Pancreas (tissue), 10 donors: ENCODE results near the gene POLA1. TPM values are rescaled to one million over a fixed set of nuclear protein-coding genes. Genes with fewer than 3 reads are reported as not detected.
A peak's percentile ranks its signal among the peaks of the same experiment; 100 is the strongest.

Source experiments
- ATAC-seq, 4 donors: fragments of 200-7000 bp; cut with Tn5 transposase; one replicate each; pipeline versions ENCODE4 v1.8.0 to v1.9.1; 2020; ENCODE audit warnings: mild to moderate bottlenecking in 4 of 4, moderate library complexity in 4 of 4
- DNase-seq, 6 donors: peaks; one replicate each; pipeline ENCODE4 v3.0.0-alpha.2; 2020
- FAIRE-seq: peaks from 2 replicates; lab custom pipeline; 2012; peaks lifted over from hg19 to GRCh38; lab: Jason Lieb, UNC
- H3K27ac ChIP-seq, 4 donors: fragments of 200-600 bp; sonication (generic); 1 replicate in 3 of 4; 2 replicates in 1 of 4; pipeline versions ENCODE4 v1.5.0 to v1.8.0; 2020
- H3K27me3 ChIP-seq, 4 donors: fragments of 200-600 bp; one replicate each; pipeline ENCODE4 v1.8.0; 2021
- H3K36me3 ChIP-seq, 3 donors: fragments of 200-600 bp; sonication (generic) in 1 of 3; one replicate each; pipeline versions ENCODE4 v1.5.0 to v1.8.0; 2020 to 2021
- H3K4me1 ChIP-seq, 3 donors: fragments of 200-600 bp; one replicate each; pipeline ENCODE4 v1.8.0; 2021
- H3K4me3 ChIP-seq, 4 donors: fragments of 200-600 bp; sonication (generic) in 2 of 4; one replicate each; pipeline versions ENCODE4 v1.5.0 to v1.8.0; 2020 to 2021
- H3K9me3 ChIP-seq, 4 donors: fragments of 200-600 bp; one replicate each; pipeline ENCODE4 v1.8.0; 2021
- WGBS, 2 donors: extraction: QIAGEN DNeasy Blood & Tissue Kit; methylation state at CpG; one replicate each; pipeline ENCODE4 v1.1.7; 2013; 5-methylcytosine and 5-hydroxymethylcytosine counted together
- intact Hi-C, 3 donors: fragments of 100-400 bp; cut with DNase I; formaldehyde crosslinking; loops; one replicate each; pipeline versions ENCODE4 v1.11.1 to v1.14.2; 2022
- polyA plus RNA-seq, 2 donors: library from polyadenylated mRNA; stranded (reverse); fragments of 200-250 nt; gene quantifications; one replicate each; pipeline ENCODE4 v1.2.3, GENCODE V29; 2013
- total RNA-seq, 6 donors: library from RNA; stranded (reverse); fragmentation: NEBNext Ultra II Directional in 4 of 6; extraction: Animal tissue kit (Norgen Biotek cat#: 25700) in 4 of 6; gene quantifications; one replicate each; pipeline versions ENCODE4 v1.2.1 to v1.2.4, GENCODE V29; 2021 to 2023
- TF ChIP-seq, protein P1 (sequence below), 4 donors: fragments of 200-600 bp; sonication (generic) in 3 of 4; IDR thresholded peaks; one replicate each; pipeline versions ENCODE4 v1.5.0 to v1.8.0; 2021; ENCODE audit warnings: antibody characterized with exemption in 4 of 4
- donor health status: healthy with polysubstance abuse.
- donor health status: DM: no; HTN: no; CAD: no; lungs with moderate emphysema.
- donor health status: DM: no; HTN: no; CAD: no.
- donor health status: control.
- donor health status: control.
- donor health status: Bipolar disorder and iron deficiency.
- donor health status: DM: yes; HTN: yes; CAD: no.
- donor health status: DM: no; HTN: no; CAD: no.
- donor health status: DM: no; HTN: no; CAD: no.
- donor health status: DM: yes; HTN: yes; CAD: no.

Gene POLA1
- total and polyA plus RNA-seq, 8 donors = 1.4 to 6.1 (median 4.4) TPM

DNA sequence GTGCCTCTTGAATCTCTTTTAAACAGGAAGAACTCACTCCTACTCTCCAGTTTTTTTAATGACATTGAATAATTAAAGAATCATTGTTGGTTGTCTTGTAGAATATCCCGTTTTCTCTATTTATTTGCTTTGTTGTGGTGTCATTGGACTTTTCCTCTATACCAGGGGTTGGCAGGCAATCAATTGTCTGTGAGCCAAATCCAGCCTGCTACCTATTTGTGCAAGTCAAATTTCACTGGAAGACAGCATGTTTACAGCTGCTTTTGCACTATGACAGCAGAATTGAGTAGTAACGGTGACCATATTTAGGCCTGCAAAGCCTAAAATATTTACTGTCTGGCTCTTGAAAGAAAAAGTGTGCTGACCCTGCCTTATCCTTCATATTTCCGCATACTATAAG, 34.8 kb downstream of the POLA1 start:
- Histone ChIP-seq H3K27ac (no peak overlapping the region), H3K27me3 (peaks cover 0 to 3% (median 0%) of the 10 kb centered on the region in 4 donors), H3K4me1 (no peaks in the 10 kb centered on the region), H3K9me3 (no peaks in the 10 kb centered on the region), H3K4me3 (no peak overlapping the region), H3K36me3 (no peaks in the 10 kb centered on the region)
- DNase-seq (peak in 2 of 6 donors; percentile 1 to 17), ATAC-seq (no peak), FAIRE-seq (no peak)
- TF ChIP-seq, protein P1, sequence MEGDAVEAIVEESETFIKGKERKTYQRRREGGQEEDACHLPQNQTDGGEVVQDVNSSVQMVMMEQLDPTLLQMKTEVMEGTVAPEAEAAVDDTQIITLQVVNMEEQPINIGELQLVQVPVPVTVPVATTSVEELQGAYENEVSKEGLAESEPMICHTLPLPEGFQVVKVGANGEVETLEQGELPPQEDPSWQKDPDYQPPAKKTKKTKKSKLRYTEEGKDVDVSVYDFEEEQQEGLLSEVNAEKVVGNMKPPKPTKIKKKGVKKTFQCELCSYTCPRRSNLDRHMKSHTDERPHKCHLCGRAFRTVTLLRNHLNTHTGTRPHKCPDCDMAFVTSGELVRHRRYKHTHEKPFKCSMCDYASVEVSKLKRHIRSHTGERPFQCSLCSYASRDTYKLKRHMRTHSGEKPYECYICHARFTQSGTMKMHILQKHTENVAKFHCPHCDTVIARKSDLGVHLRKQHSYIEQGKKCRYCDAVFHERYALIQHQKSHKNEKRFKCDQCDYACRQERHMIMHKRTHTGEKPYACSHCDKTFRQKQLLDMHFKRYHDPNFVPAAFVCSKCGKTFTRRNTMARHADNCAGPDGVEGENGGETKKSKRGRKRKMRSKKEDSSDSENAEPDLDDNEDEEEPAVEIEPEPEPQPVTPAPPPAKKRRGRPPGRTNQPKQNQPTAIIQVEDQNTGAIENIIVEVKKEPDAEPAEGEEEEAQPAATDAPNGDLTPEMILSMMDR (IDR thresholded peaks at IDR 0.05) = no peak
- 42 to 45% methylated on average over 3 of the region's 3 CpGs for WGBS, 2 donors
- intact Hi-C loops = no loop called here

DNA sequence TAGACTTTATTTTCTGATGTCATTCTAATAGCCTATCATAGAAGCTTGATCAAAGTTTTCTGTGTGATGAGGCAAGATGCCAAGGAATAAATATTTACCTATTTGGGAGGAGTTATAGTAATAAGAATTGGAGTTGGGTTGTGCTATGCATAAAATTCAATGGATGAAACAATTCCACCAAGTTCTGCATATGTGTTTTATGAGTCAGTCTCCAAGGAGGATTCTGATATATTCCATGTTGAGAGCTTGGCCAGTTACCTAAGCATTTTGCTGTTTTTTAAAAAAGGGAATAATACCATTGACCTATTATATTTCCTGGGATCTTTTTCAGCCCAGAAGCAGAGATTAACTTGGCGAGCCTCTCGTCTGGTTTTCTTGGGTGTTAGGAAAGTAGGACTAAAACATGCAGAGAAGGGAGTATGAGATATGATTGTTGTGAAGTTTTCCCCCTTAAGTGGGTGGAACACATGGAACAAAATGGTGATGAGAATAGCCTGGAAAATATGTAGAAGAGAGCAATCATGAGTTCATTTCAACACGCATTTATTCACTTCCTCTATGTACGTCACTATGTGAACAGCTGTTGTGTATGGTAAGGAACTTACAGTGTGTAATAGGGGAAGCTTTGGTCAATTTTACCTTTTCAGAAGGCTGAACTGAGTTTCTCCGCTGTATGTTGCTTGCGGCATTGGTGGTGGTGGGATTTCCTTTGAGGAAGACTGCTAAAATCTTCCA, 39.2 kb downstream of the POLA1 start:
- H3K4me3 ChIP-seq = no peak overlapping the region
- ATAC-seq = peak in 3 of 4 donors; percentile 16 to 43 (median 42)
- no peak for DNase-seq
- peaks cover 0 to 9% (median 0%) of the 10 kb centered on the region in 4 donors for H3K27me3 ChIP-seq
- H3K4me1 ChIP-seq = no peaks in the 10 kb centered on the region
- no peaks in the 10 kb centered on the region for H3K9me3 ChIP-seq
- intact Hi-C loops = no loop called here
- TF ChIP-seq, protein P1 (IDR thresholded peaks at IDR 0.05) = no peak
- no peak overlapping the region for H3K27ac ChIP-seq
- no peaks in the 10 kb centered on the region for H3K36me3 ChIP-seq
- FAIRE-seq = no peak
- WGBS, 2 donors = 91 to 93% methylated on average over 6 of the region's 6 CpGs

DNA sequence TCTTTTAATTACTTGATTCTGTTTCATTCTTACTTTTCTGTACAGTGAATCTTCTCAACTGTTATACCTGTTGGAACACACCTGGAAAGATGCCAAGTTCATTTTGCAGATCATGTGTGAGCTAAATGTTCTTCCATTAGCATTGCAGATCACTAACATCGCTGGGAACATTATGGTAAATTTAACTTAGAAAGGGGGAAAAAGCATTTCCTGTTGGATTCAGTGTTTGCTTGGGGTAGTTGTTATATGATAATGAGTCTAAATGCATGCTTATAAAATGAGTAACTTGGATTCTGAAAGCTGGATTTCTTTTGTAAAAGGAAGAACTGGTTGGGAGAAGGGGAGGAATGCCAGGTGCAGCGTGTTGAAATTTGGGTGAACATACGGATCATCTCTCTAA, 47.6 kb downstream of the POLA1 start:
- FAIRE-seq (peak; percentile 60), ATAC-seq (no peak), DNase-seq (no peak)
- peaks cover 0 to 6% (median 0%) of the 10 kb centered on the region in 4 donors for H3K27me3 ChIP-seq
- no peaks in the 10 kb centered on the region for H3K4me1 ChIP-seq
- TF ChIP-seq, protein P1 (IDR thresholded peaks at IDR 0.05) = no peak
- no peaks in the 10 kb centered on the region for H3K9me3 ChIP-seq
- H3K27ac ChIP-seq = no peak overlapping the region
- no peak overlapping the region for H3K4me3 ChIP-seq
- H3K36me3 ChIP-seq = no peaks in the 10 kb centered on the region
- 52 to 89% methylated on average over 3 of the region's 3 CpGs for WGBS, 2 donors
- intact Hi-C loops = no loop called here

DNA sequence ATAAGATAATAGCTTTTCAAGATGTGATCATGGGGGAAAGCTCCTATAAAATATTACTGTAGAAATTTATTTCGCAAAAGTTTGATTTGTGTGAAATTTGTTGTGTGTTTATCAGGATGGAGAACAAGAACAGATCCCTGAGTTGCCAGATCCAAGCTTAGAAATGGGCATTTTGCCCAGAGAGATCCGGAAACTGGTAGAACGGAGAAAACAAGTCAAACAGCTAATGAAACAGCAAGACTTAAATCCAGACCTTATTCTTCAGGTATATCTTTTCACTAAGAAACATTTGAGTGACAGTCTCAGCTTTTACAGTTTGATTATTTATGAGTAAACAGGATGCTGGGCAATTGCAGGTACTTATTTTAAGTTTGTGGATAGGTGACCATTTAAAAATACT, 54.5 kb downstream of the POLA1 start:
- Histone ChIP-seq H3K9me3 (no peaks in the 10 kb centered on the region), H3K27ac (no peak overlapping the region), H3K4me3 (no peak overlapping the region), H3K4me1 (no peaks in the 10 kb centered on the region), H3K27me3 (peaks cover 0 to 3% (median 0%) of the 10 kb centered on the region in 4 donors), H3K36me3 (no peaks in the 10 kb centered on the region)
- ATAC-seq = no peak
- TF ChIP-seq, protein P1 (IDR thresholded peaks at IDR 0.05) = no peak
- no peak for DNase-seq
- no peak for FAIRE-seq
- intact Hi-C loops = no loop called here
- 40 to 45% methylated on average over 3 of the region's 3 CpGs for WGBS, 2 donors

DNA sequence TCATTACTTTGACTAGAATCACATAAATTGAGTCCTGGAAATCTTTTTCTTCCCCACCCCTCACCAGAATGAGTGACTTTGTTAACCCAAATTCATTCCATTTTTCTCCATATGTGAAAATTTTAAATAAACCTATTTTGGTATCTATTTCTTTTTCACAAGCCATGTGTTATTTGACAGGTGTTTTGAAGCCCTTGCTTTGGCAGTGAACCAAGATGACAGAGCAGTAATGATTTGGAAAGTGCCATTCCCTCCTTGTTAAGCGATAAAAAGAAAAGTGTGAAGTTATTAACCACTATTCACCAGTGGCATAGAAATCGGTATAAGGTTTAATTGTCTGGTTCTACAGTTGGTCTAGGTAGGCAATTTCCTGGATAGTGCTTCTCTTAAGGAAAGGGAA, 66.1 kb downstream of the POLA1 start:
- no peaks in the 10 kb centered on the region for H3K36me3 ChIP-seq
- FAIRE-seq = no peak
- intact Hi-C loops = no loop called here
- TF ChIP-seq, protein P1 (IDR thresholded peaks at IDR 0.05) = no peak
- H3K9me3 ChIP-seq = no peaks in the 10 kb centered on the region
- no peaks in the 10 kb centered on the region for H3K27me3 ChIP-seq
- DNase-seq = no peak
- no peak overlapping the region for H3K27ac ChIP-seq
- 58 to 75% methylated on average over 2 of the region's 2 CpGs for WGBS, 2 donors
- no peak overlapping the region for H3K4me3 ChIP-seq
- no peaks in the 10 kb centered on the region for H3K4me1 ChIP-seq
- no peak for ATAC-seq
